8988T (cell line): Measurements from ENCODE around the gene GPT2.

Experiments used
- DNase-seq: peaks from one replicate; pipeline ENCODE4 v3.0.0; 2011

Gene GPT2

GRCh38 chr16:46972429-46973206 lies 88.5 kb downstream of the GPT2 start:
- peak; percentile 48 for DNase-seq

- DNase-seq = peak; percentile 93
Observed at GRCh38 chr16:46973207-46973995, 89.2 kb downstream of the GPT2 start, which contains the start of gene DNAJA2. TSS of gene DNAJA2 (minus strand) at chr16:46973674. CDS start at chr16:46973572, 102 bp downstream.

GRCh38 chr16:46973996-46974324 lies 89.8 kb downstream of the GPT2 start:
- DNase-seq = no peak

GRCh38 chr16:46974352-46974751 lies 90.2 kb downstream of the GPT2 start:
- no peak for DNase-seq

- DNase-seq = no peak
Observed at GRCh38 chr16:46975165-46975564, 91.0 kb downstream of the GPT2 start.

- no peak for DNase-seq
Observed at GRCh38 chr16:46975908-46976470, 91.8 kb downstream of the GPT2 start.

GRCh38 chr16:46976550-46976949 lies 92.4 kb downstream of the GPT2 start:
- no peak for DNase-seq
